ENCODE data around the gene BRSK2. TPM values are rescaled to one million over a fixed set of nuclear protein-coding genes. Genes with fewer than 3 reads are reported as not detected.

The BRSK2 gene
- total RNA-seq, 4 donors from 2014 or later = 0.24 to 0.81 TPM; not detected in 2

- Histone ChIP-seq H3K36me3 (no peaks in the 10 kb centered on the region), H3K27me3 (no peaks in the 10 kb centered on the region), H3K9me3 (no peaks in the 10 kb centered on the region), H3K4me1 (no peaks in the 10 kb centered on the region), H3K27ac (no peak overlapping the region), H3K4me3 (no peak overlapping the region)
- in situ Hi-C loops (cut with MboI; ENCODE audit: low sequenced_read_pairs in 4 of 4) (no loop called here), intact Hi-C loops (cut with DNase I; ENCODE audit: low total_unique reads) (no loop called here)
- TF ChIP-seq POLR2A (IDR thresholded peaks at IDR 0.05) = no peak
- TF ChIP-seq CTCF (IDR thresholded peaks at IDR 0.05 in 4 of 5, conservative IDR thresholded peaks at IDR 0.05 in 1 of 5) = no peak
- ATAC-seq (no peak), DNase-seq (no peak)
Measured at GRCh38 chr11:1462698-1462975, 72.9 kb downstream of the BRSK2 start.

GRCh38 chr11:1463056-1463455, 73.3 kb downstream of the BRSK2 start:
- TF ChIP-seq CTCF (IDR thresholded peaks at IDR 0.05 in 4 of 5, conservative IDR thresholded peaks at IDR 0.05 in 1 of 5) (no peak), POLR2A (IDR thresholded peaks at IDR 0.05) (no peak)
- Histone ChIP-seq H3K36me3 (no peaks in the 10 kb centered on the region), H3K27ac (no peak overlapping the region), H3K27me3 (no peaks in the 10 kb centered on the region), H3K4me3 (no peak overlapping the region), H3K9me3 (no peaks in the 10 kb centered on the region), H3K4me1 (no peaks in the 10 kb centered on the region)
- in situ Hi-C loops (cut with MboI; ENCODE audit: low sequenced_read_pairs in 4 of 4) (no loop called here), intact Hi-C loops (cut with DNase I; ENCODE audit: low total_unique reads) (no loop called here)
- no peak for ATAC-seq
- no peak for DNase-seq

- Histone ChIP-seq H3K9me3 (no peaks in the 10 kb centered on the region), H3K27me3 (no peaks in the 10 kb centered on the region), H3K4me1 (no peaks in the 10 kb centered on the region), H3K27ac (no peak overlapping the region), H3K36me3 (peaks cover 0 to 31% of the 10 kb centered on the region in 2 donors), H3K4me3 (no peak overlapping the region)
- TF ChIP-seq CTCF (IDR thresholded peaks at IDR 0.05 in 4 of 5, conservative IDR thresholded peaks at IDR 0.05 in 1 of 5) = no peak
- TF ChIP-seq POLR2A (IDR thresholded peaks at IDR 0.05) = no peak
- in situ Hi-C loops (cut with MboI; ENCODE audit: low sequenced_read_pairs in 4 of 4) (no loop called here), intact Hi-C loops (cut with DNase I; ENCODE audit: low total_unique reads) (no loop called here)
- DNase-seq (no peak), ATAC-seq (no peak)
Measured at GRCh38 chr11:1466784-1467183, 77.0 kb downstream of the BRSK2 start.

- Histone ChIP-seq H3K9me3 (no peaks in the 10 kb centered on the region), H3K27me3 (no peaks in the 10 kb centered on the region), H3K36me3 (peaks cover 0 to 36% of the 10 kb centered on the region in 2 donors), H3K4me3 (no peak overlapping the region), H3K4me1 (no peaks in the 10 kb centered on the region), H3K27ac (no peak overlapping the region)
- intact Hi-C loops (cut with DNase I; ENCODE audit: low total_unique reads) = no loop called here
- no peak for DNase-seq
- ATAC-seq = no peak
- in situ Hi-C loops (cut with MboI; ENCODE audit: low sequenced_read_pairs in 4 of 4) = no loop called here
- TF ChIP-seq POLR2A (IDR thresholded peaks at IDR 0.05) (no peak), CTCF (IDR thresholded peaks at IDR 0.05 in 4 of 5, conservative IDR thresholded peaks at IDR 0.05 in 1 of 5) (no peak)
Measured at GRCh38 chr11:1467270-1467669, 77.5 kb downstream of the BRSK2 start.

GRCh38 chr11:1468002-1468401, 78.3 kb downstream of the BRSK2 start:
- in situ Hi-C loops (cut with MboI; ENCODE audit: low sequenced_read_pairs in 4 of 4) = no loop called here
- Histone ChIP-seq H3K27ac (no peak overlapping the region), H3K36me3 (peaks cover 0 to 42% of the 10 kb centered on the region in 2 donors), H3K9me3 (no peaks in the 10 kb centered on the region), H3K4me1 (no peaks in the 10 kb centered on the region), H3K27me3 (no peaks in the 10 kb centered on the region), H3K4me3 (no peak overlapping the region)
- TF ChIP-seq CTCF (IDR thresholded peaks at IDR 0.05 in 4 of 5, conservative IDR thresholded peaks at IDR 0.05 in 1 of 5) (no peak), POLR2A (IDR thresholded peaks at IDR 0.05) (no peak)
- intact Hi-C loops (cut with DNase I; ENCODE audit: low total_unique reads) = no loop called here
- no peak for ATAC-seq
- no peak for DNase-seq
